Uterus (tissue), 4 donors: ENCODE data around the gene ARID2. TPM values are rescaled to one million over a fixed set of nuclear protein-coding genes. Genes with fewer than 3 reads are reported as not detected.

Experiments
- DNase-seq, 2 donors: peaks; one replicate each; pipeline ENCODE4 v3.0.0-alpha.2; 2019 to 2020
- H3K27ac ChIP-seq, 2 donors: fragments of 200-600 bp; sonication (generic); 1 replicate in 1 of 2; 2 replicates in 1 of 2; pipeline ENCODE4 v1.5.1; 2016 to 2018
- H3K27me3 ChIP-seq, 2 donors: fragments of 200-600 bp; sonication (generic); one replicate each; pipeline ENCODE4 v1.5.1; 2018 to 2019; ENCODE audit warnings: control low read depth in 1 of 2
- H3K36me3 ChIP-seq, 2 donors: fragments of 200-600 bp; sonication (generic); one replicate each; pipeline ENCODE4 v1.5.1; 2019; ENCODE audit warnings: control low read depth in 1 of 2
- H3K4me1 ChIP-seq, 2 donors: fragments of 200-600 bp; sonication (generic); one replicate each; pipeline ENCODE4 v1.5.1; 2018 to 2019; ENCODE audit warnings: control low read depth in 1 of 2
- H3K4me3 ChIP-seq, 2 donors: fragments of 200-600 bp; sonication (generic); 1 replicate in 1 of 2; 2 replicates in 1 of 2; pipeline ENCODE4 v1.5.1; 2018 to 2019; ENCODE audit warnings: mild to moderate bottlenecking in 1 of 2
- H3K9me3 ChIP-seq, 2 donors: fragments of 200-600 bp; sonication (generic); one replicate each; pipeline ENCODE4 v1.5.1; 2019; ENCODE audit warnings: control low read depth in 1 of 2
- POLR2A ChIP-seq, 2 donors: fragments of 450-650 bp; IDR thresholded peaks; one replicate each; pipeline ENCODE4 v1.6.1; 2016; ENCODE audit warnings: antibody characterized with exemption in 2 of 2, mild to moderate bottlenecking in 1 of 2, moderate library complexity in 1 of 2
- intact Hi-C: fragments of 100-400 bp; cut with DNase I; formaldehyde crosslinking; loops from one replicate; pipeline ENCODE4 v1.15.1; 2023; ENCODE audit warnings: low total_unique reads
- total RNA-seq, 4 donors: library from RNA; depleted of rRNA in 3 of 4; stranded (reverse); fragments of >200 nt in 3 of 4; gene quantifications; one replicate each; pipeline versions ENCODE4 v1.1.0 to v1.2.4, GENCODE V29; 2014 to 2023
- TF ChIP-seq, protein P1 (sequence below), 4 experiments: fragments of 200-600 bp in 2 of 4; fragments of 450-650 bp in 2 of 4; sonication (generic) in 2 of 4; IDR thresholded peaks; one replicate each; pipeline ENCODE4 v1.5.1; 2016 to 2019; ENCODE audit warnings: antibody characterized with exemption in 4 of 4, mild to moderate bottlenecking in 2 of 4, moderate library complexity in 1 of 4
- donor health status: DM: yes; HTN: yes; CAD: no.

Gene ARID2
- total RNA-seq, 4 donors from 2014 or later: 24.3 to 112 (median 56.8) TPM

DNA sequence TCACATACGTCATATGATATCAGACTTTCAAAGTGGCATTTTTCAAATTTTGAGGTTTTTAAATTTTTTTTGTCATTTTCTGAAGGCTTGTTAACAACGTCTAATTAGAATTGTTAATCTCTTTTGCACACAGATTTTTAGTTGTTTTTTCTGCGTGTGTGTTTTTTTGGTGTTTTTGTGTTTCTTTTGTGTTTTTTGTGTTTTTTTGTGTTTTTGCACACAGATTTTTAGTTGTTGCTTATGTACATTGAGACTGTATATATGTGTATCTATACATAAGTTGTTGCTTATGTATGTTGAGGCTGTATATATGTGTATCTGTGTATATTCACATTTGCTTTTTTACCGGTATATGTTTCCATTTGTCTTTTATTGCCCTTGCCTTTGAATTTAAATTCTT is 30.8 kb downstream of the ARID2 start:
- no peaks in the 10 kb centered on the region for H3K9me3 ChIP-seq
- no peak overlapping the region for H3K4me3 ChIP-seq
- TF ChIP-seq, protein P1, sequence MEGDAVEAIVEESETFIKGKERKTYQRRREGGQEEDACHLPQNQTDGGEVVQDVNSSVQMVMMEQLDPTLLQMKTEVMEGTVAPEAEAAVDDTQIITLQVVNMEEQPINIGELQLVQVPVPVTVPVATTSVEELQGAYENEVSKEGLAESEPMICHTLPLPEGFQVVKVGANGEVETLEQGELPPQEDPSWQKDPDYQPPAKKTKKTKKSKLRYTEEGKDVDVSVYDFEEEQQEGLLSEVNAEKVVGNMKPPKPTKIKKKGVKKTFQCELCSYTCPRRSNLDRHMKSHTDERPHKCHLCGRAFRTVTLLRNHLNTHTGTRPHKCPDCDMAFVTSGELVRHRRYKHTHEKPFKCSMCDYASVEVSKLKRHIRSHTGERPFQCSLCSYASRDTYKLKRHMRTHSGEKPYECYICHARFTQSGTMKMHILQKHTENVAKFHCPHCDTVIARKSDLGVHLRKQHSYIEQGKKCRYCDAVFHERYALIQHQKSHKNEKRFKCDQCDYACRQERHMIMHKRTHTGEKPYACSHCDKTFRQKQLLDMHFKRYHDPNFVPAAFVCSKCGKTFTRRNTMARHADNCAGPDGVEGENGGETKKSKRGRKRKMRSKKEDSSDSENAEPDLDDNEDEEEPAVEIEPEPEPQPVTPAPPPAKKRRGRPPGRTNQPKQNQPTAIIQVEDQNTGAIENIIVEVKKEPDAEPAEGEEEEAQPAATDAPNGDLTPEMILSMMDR (IDR thresholded peaks at IDR 0.05): no peak
- no peak for TF ChIP-seq POLR2A (IDR thresholded peaks at IDR 0.05)
- no peak for DNase-seq
- no peaks in the 10 kb centered on the region for H3K27me3 ChIP-seq
- H3K36me3 ChIP-seq: no peaks in the 10 kb centered on the region
- intact Hi-C loops: no loop called here
- H3K4me1 ChIP-seq: no peaks in the 10 kb centered on the region
- no peak overlapping the region for H3K27ac ChIP-seq

DNA sequence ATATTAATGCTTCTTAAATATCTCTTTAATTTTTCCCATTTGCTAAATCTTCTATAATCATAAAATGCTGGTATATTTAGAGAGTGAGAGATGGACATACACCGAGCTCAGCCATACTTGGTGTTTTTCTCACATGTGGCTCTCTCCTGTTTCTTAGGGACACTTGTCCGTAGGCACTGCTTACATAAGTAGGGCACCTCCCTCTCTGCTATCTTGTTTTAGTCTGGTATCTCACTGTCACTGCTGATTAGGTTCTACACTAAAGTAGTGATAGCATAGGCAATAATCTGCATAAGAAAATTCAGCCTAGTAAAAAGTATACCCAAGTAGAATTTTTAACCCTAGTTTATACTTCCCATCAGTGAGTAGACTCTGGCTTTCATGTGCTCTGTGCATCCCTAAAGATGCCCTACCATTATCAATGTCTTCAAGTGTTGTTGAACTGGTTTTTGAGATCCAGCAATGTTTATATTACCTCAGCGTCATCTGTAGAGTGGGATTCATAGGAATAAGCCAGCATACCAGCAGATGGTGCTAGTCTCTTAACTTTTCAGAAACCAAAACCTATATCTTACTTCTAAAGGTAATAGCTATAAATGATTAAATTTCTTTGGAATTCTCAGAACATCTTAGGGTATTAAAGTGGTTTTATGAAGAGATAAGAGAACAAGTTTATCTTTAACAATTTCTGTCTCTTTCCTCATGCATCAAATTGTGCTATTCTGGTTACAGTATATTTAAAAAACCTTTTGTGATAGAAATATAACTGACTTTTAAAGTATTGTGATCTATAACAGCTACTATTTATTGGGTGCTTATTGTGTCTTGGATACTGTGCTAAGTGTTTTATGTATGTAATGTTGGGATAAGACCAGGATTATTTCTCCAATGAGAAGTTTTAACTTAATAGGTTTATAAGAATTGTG is 32.9 kb downstream of the ARID2 start:
- no peak overlapping the region for H3K4me3 ChIP-seq
- TF ChIP-seq, protein P1 (IDR thresholded peaks at IDR 0.05): peak; percentile 40 to 57 (median 46)
- no peak for TF ChIP-seq POLR2A (IDR thresholded peaks at IDR 0.05)
- no peaks in the 10 kb centered on the region for H3K36me3 ChIP-seq
- intact Hi-C loops: no loop called here
- no peak overlapping the region for H3K27ac ChIP-seq
- H3K9me3 ChIP-seq: no peaks in the 10 kb centered on the region
- no peak for DNase-seq
- no peaks in the 10 kb centered on the region for H3K4me1 ChIP-seq
- no peaks in the 10 kb centered on the region for H3K27me3 ChIP-seq

DNA sequence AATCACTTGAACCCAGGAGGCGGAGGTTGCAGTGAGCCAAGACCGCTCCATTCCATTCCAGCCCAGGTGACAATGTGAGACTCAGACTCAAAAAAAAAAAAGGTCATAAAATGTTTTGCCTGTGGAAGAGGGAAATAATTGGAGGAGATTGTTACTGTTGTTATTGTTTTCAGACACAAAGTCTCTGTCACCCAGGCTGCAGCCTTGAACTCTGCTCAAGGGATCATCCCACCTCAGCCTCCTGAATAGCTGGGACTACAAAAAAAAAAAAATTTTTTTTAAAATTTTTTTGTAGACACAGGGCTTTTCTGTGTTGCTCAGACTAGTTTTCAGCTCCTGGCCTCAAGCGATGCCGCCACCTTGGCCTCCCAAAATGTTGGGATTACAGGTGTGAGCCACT is 33.9 kb downstream of the ARID2 start:
- intact Hi-C loops: no loop called here
- Histone ChIP-seq H3K27me3 (no peaks in the 10 kb centered on the region), H3K4me1 (no peaks in the 10 kb centered on the region), H3K27ac (no peak overlapping the region), H3K9me3 (no peaks in the 10 kb centered on the region), H3K36me3 (no peaks in the 10 kb centered on the region), H3K4me3 (no peak overlapping the region)
- TF ChIP-seq POLR2A (IDR thresholded peaks at IDR 0.05): no peak
- TF ChIP-seq, protein P1 (IDR thresholded peaks at IDR 0.05): no peak
- no peak for DNase-seq

DNA sequence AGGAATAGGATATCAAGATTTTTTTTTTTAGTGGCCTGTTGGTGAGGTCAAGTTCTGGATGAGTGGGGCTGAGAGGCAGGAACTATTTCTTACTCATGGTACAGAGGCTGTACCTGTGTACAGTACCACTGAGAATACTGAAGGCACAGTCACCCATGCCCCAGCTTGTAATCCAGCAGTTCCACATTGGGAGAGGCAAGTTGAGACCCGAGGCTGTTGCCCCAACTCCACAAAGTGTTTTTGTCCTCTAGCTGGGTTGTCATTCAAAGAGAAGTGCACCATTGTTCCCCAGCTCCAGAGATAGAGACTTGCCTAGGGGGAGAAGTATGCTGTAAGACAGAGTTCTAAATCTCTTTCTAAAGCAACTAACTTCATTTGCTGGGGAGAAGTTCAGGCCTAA is 38.7 kb downstream of the ARID2 start:
- no peak for DNase-seq

DNA sequence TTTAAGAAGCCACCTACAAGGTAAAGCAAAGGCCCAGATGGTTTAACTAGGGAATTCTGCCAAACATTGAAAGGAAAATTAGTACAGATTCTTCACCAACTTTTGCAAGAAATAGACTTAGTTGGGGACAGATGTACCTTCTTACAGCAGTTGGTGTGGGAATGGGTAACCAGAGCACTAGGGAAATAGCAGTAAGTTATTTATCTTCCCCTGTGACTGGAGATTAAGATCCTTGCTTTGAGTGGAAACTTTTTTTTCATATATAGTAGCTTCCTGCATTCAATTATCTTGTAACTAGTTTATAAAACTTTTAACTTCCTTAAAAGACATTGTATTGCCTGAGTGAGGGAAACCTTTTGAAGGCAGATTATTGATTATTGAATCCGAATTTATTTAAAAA is 44.2 kb downstream of the ARID2 start:
- H3K36me3 ChIP-seq: no peaks in the 10 kb centered on the region
- no peak overlapping the region for H3K4me3 ChIP-seq
- H3K9me3 ChIP-seq: no peaks in the 10 kb centered on the region
- H3K27ac ChIP-seq: no peak overlapping the region
- no peak for TF ChIP-seq POLR2A (IDR thresholded peaks at IDR 0.05)
- TF ChIP-seq, protein P1 (IDR thresholded peaks at IDR 0.05): no peak
- H3K4me1 ChIP-seq: peaks cover 0 to 5% of the 10 kb centered on the region in 2 donors
- no peaks in the 10 kb centered on the region for H3K27me3 ChIP-seq
- intact Hi-C loops: no loop called here
- no peak for DNase-seq

More for the DNA sequence above, 38.7 kb downstream of the ARID2 start:
- TF ChIP-seq, protein P1 (IDR thresholded peaks at IDR 0.05): no peak
- no peak for TF ChIP-seq POLR2A (IDR thresholded peaks at IDR 0.05)
- H3K4me3 ChIP-seq: no peak overlapping the region
- H3K27ac ChIP-seq: no peak overlapping the region
- no peaks in the 10 kb centered on the region for H3K27me3 ChIP-seq
- intact Hi-C loops: no loop called here
- H3K9me3 ChIP-seq: no peaks in the 10 kb centered on the region
- H3K36me3 ChIP-seq: no peaks in the 10 kb centered on the region
- H3K4me1 ChIP-seq: no peaks in the 10 kb centered on the region
